AG04450 (cell line): ENCODE data around the gene PRKAA1. TPM values are rescaled to one million over a fixed set of nuclear protein-coding genes. Genes with fewer than 3 reads are reported as not detected.

ENCODE experiments used
- CTCF ChIA-PET: fragments of 300-600, 350-600 bp; formaldehyde crosslinking; extraction: SDS; loops from one replicate; lab custom pipeline; 2022; ENCODE audit warnings: antibody characterized with exemption, inconsistent platforms; lab: Charles Lee
- POLR2A ChIA-PET: fragments of 350-600 bp; formaldehyde crosslinking; extraction: SDS; loops from one replicate; lab custom pipeline; 2021; ENCODE audit warnings: antibody characterized with exemption, inconsistent platforms; lab: Yijun Ruan, JAX
- DNase-seq: peaks from one replicate; pipeline ENCODE4 v3.0.0-alpha.2; 2011; ENCODE audit warnings: low read depth, low spot score
- H3K27ac ChIP-seq: one replicate; pipeline ENCODE4 v1.5.1; 2012; ENCODE audit warnings: low read depth, low read length, control low read depth
- H3K27me3 ChIP-seq: one replicate; pipeline ENCODE4 v1.6.0; 2012; ENCODE audit warnings: low read length; ENCODE audit not compliant: control insufficient read depth, insufficient read depth
- H3K4me3 ChIP-seq: 2 replicates; pipeline ENCODE4 v1.5.1; 2011; ENCODE audit warnings: mild to moderate bottlenecking, low read depth, low read length, control low read depth
- H3K9me3 ChIP-seq: 2 replicates; pipeline ENCODE4 v1.5.1; 2012; ENCODE audit warnings: low read length; ENCODE audit not compliant: control insufficient read depth, insufficient read depth
- CTCF ChIP-seq: IDR thresholded peaks from 2 replicates; pipeline ENCODE4 v1.5.1; 2011; ENCODE audit warnings: low read depth, low read length, control low read depth, inconsistent platforms
- polyA plus RNA-seq: library from polyadenylated mRNA; depleted of rRNA; stranded (reverse); fragments of >200 nt; gene quantifications from 2 replicates; pipeline ENCODE4 v1.2.3, GENCODE V29; 2011

PRKAA1 gene
- polyA plus RNA-seq, 1 experiment: 107 TPM

GRCh38 chr5:40755093-40755406 lies 43.1 kb downstream of the PRKAA1 start:
- peak; percentile 55 for DNase-seq
- peak overlapping the region; percentile 85 for H3K4me3 ChIP-seq
- CTCF ChIA-PET: no interaction called here

GRCh38 chr5:40754381-40755092 lies 43.6 kb downstream of the PRKAA1 start:
- CTCF ChIA-PET: interaction anchor here (0.7 to 0.8 kb wide), 2 partner anchors 116 to 1176 kb away, joined by 3 to 5 read pairs; no protein-coding TSS in a partner anchor
- H3K27me3 ChIP-seq: no peaks in the 10 kb centered on the region
- POLR2A ChIA-PET: no interaction called here
- H3K9me3 ChIP-seq: no peaks in the 10 kb centered on the region; the same call in 1 of the 2 replicates
- H3K27ac ChIP-seq: no peak overlapping the region
- peak overlapping the region; percentile 85 for H3K4me3 ChIP-seq
- no peak for TF ChIP-seq CTCF
- DNase-seq: no peak

More at GRCh38 chr5:40755093-40755406, 43.1 kb downstream of the PRKAA1 start:
- H3K9me3 ChIP-seq: no peaks in the 10 kb centered on the region; the same call in 1 of the 2 replicates
- no peaks in the 10 kb centered on the region for H3K27me3 ChIP-seq
- peak; percentile 77 for TF ChIP-seq CTCF
- POLR2A ChIA-PET: interaction anchor here (0.5 kb wide), 1 partner anchor 80 kb away, joined by 3 read pairs; the partner anchor contains the start of gene RPL37
- peak overlapping the region; percentile 69 for H3K27ac ChIP-seq

GRCh38 chr5:40746703-40747102 lies 51.5 kb downstream of the PRKAA1 start:
- DNase-seq: no peak
- no peak overlapping the region for H3K4me3 ChIP-seq
- CTCF ChIA-PET: interaction anchor here (1.4 to 1.5 kb wide), 3 partner anchors 10 to 132 kb away, joined by 3 to 4 read pairs (median 4); no protein-coding TSS in a partner anchor

GRCh38 chr5:40743771-40744170 lies 54.4 kb downstream of the PRKAA1 start:
- Histone ChIP-seq H3K27me3 (no peaks in the 10 kb centered on the region), H3K27ac (no peak overlapping the region), H3K9me3 (peaks cover 3% of the 10 kb centered on the region; the same call in 1 of the 2 replicates), H3K4me3 (no peak overlapping the region)
- TF ChIP-seq CTCF: no peak
- DNase-seq: no peak
- ChIA-PET POLR2A (no interaction called here), CTCF (interaction anchor here (0.7 to 0.9 kb wide), 3 partner anchors 204 to 795 kb away, joined by 3 to 5 read pairs (median 3); no protein-coding TSS in a partner anchor)

More at GRCh38 chr5:40746703-40747102, 51.5 kb downstream of the PRKAA1 start:
- H3K27me3 ChIP-seq: no peaks in the 10 kb centered on the region
- no peaks in the 10 kb centered on the region for H3K9me3 ChIP-seq
- TF ChIP-seq CTCF: no peak
- POLR2A ChIA-PET: no interaction called here
- no peak overlapping the region for H3K27ac ChIP-seq

- POLR2A ChIA-PET: no interaction called here
- no peak for TF ChIP-seq CTCF
- Histone ChIP-seq H3K9me3 (peaks cover 3% of the 10 kb centered on the region; the same call in 1 of the 2 replicates), H3K27ac (no peak overlapping the region), H3K27me3 (no peaks in the 10 kb centered on the region), H3K4me3 (no peak overlapping the region)
- no peak for DNase-seq
- CTCF ChIA-PET: interaction anchor here (0.7 to 1.8 kb wide), 5 partner anchors 12 to 1139 kb away, joined by 3 to 5 read pairs (median 4); no protein-coding TSS in a partner anchor
These were observed 59.7 kb downstream of the PRKAA1 start for GRCh38 chr5:40738502-40738901.
